IMR-90 (cell line): ENCODE measurements around the gene KCNAB1.
"Not testable (repeated sequence)": the region's sequence is repeated elsewhere in the genome, so short reads cannot be mapped to it uniquely, and the experiment has no call there.

Experiments
- BHLHE40 ChIP-seq: fragments of 150-350 bp; IDR thresholded peaks from 2 replicates; pipeline ENCODE4 v1.6.1; 2016; ENCODE audit warnings: mild to moderate bottlenecking, low read depth, low read length
- CEBPB ChIP-seq: IDR thresholded peaks from 2 replicates; pipeline ENCODE4 v1.6.1; 2012; ENCODE audit warnings: low read depth, low read length, improper control_type of control experiment
- POLR2A ChIP-seq: IDR thresholded peaks from 2 replicates; pipeline ENCODE4 v1.6.1; 2012; ENCODE audit warnings: mild to moderate bottlenecking, low read depth, low read length
- RCOR1 ChIP-seq: IDR thresholded peaks from 2 replicates; pipeline ENCODE4 v1.6.1; 2012; ENCODE audit warnings: mild to moderate bottlenecking, low read length, improper control_type of control experiment; ENCODE audit not compliant: insufficient replicate concordance
- RFX5 ChIP-seq: IDR thresholded peaks from 2 replicates; pipeline ENCODE4 v1.8.0; 2012; ENCODE audit warnings: low read depth, mild to moderate bottlenecking, low read length, moderate library complexity
- TF ChIP-seq, protein P1 (sequence below): conservative IDR thresholded peaks from 2 replicates; pipeline ENCODE4 v1.5.1; 2012; ENCODE audit warnings: mild to moderate bottlenecking, low read depth, low read length, improper control_type of control experiment

DNA sequence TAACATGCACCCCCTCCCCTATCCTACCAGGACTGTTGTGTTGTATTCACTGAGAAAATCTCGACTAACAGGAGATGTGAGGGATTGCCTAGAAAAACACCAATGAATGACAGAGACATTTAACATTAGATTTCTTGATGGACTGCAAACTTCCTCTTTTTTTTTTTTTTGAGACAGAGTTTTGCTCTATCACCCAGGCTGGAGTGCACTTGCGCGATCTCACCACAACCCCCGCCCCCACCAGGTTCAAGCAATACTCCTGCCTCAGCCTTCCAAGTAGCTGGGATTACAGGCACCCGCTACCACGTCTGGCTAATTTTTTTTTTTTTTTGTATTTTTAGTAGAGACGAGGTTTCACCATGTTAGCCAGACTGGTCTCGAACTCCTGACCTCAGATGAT, 17.0 kb downstream of the KCNAB1 start:
- TF ChIP-seq, protein P1, sequence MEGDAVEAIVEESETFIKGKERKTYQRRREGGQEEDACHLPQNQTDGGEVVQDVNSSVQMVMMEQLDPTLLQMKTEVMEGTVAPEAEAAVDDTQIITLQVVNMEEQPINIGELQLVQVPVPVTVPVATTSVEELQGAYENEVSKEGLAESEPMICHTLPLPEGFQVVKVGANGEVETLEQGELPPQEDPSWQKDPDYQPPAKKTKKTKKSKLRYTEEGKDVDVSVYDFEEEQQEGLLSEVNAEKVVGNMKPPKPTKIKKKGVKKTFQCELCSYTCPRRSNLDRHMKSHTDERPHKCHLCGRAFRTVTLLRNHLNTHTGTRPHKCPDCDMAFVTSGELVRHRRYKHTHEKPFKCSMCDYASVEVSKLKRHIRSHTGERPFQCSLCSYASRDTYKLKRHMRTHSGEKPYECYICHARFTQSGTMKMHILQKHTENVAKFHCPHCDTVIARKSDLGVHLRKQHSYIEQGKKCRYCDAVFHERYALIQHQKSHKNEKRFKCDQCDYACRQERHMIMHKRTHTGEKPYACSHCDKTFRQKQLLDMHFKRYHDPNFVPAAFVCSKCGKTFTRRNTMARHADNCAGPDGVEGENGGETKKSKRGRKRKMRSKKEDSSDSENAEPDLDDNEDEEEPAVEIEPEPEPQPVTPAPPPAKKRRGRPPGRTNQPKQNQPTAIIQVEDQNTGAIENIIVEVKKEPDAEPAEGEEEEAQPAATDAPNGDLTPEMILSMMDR = not testable (repeated sequence)
- TF ChIP-seq CEBPB, RFX5, POLR2A, BHLHE40, RCOR1: not testable (repeated sequence)
